HG02870 (cell line): Measurements from ENCODE around the gene REPS2.

ENCODE experiments used
- ATAC-seq: cut with Tn5 transposase; IDR thresholded peaks from one replicate; pipeline ENCODE4 v1.9.1; 2021; ENCODE audit warnings: mild to moderate bottlenecking, moderate library complexity; ENCODE audit not compliant: unreplicated experiment

Gene REPS2

GRCh38 chrX:17192106-17192505 lies 245.6 kb downstream of the REPS2 start:
- ATAC-seq = no peak
